SU-DHL-6 (cell line): ENCODE measurements around the gene FOXP4.

Experiments used
- H2AFZ ChIP-seq: fragments of 200-600 bp; sonication (generic); 2 replicates; pipeline ENCODE4 v1.6.1; 2014; ENCODE audit warnings: low read depth, mild to moderate bottlenecking, moderate library complexity, mixed read lengths, antibody characterized with exemption, low read length; ENCODE audit not compliant: severe bottlenecking
- H3F3A ChIP-seq: fragments of 200-600 bp; shearing (Covaris generic); 2 replicates; pipeline ENCODE4 v1.6.0; 2016; ENCODE audit warnings: antibody characterized with exemption, mild to moderate bottlenecking; ENCODE audit not compliant: insufficient read depth
- H3K27ac ChIP-seq: fragments of 200-600 bp; sonication (generic); 2 replicates; pipeline ENCODE4 v1.5.1; 2016; ENCODE audit warnings: low read depth, mild to moderate bottlenecking, low read length, moderate library complexity, mixed read lengths
- H3K27me3 ChIP-seq: fragments of 200-600 bp; sonication (generic), shearing (Covaris generic); 2 replicates; pipeline ENCODE4 v1.6.0; 2014; ENCODE audit warnings: mild to moderate bottlenecking, low read length
- H3K36me3 ChIP-seq: fragments of 200-600 bp; sonication (generic); 2 replicates; pipeline ENCODE4 v1.6.1; 2014; ENCODE audit warnings: mild to moderate bottlenecking, low read length, mixed read lengths
- H3K4me2 ChIP-seq: fragments of 300-600, 200-600 bp; shearing (Covaris generic), sonication (generic); 2 replicates; pipeline ENCODE4 v1.6.0; 2014; ENCODE audit warnings: low read length, low read depth, mild to moderate bottlenecking; ENCODE audit not compliant: poor library complexity, severe bottlenecking
- H3K4me3 ChIP-seq: fragments of 200-600 bp; sonication (generic); 2 replicates; pipeline ENCODE4 v1.5.1; 2014; ENCODE audit warnings: antibody characterized with exemption, low read length, mild to moderate bottlenecking, mixed read lengths; ENCODE audit not compliant: insufficient read depth, poor library complexity, severe bottlenecking
- H3K79me2 ChIP-seq: fragments of 200-600 bp; sonication (generic); 2 replicates; pipeline ENCODE4 v1.6.1; 2014; ENCODE audit warnings: mild to moderate bottlenecking, low read length, moderate library complexity; ENCODE audit not compliant: insufficient read depth
- H3K9ac ChIP-seq: fragments of 200-600 bp; sonication (generic); 2 replicates; pipeline ENCODE4 v1.7.0; 2014; ENCODE audit warnings: mild to moderate bottlenecking, low read length
- H3K9me2 ChIP-seq: fragments of 200-600 bp; sonication (generic); replicated peaks from 2 replicates; pipeline ENCODE4 v1.6.1; 2014; ENCODE audit warnings: low read length; ENCODE audit not compliant: insufficient read depth
- H3K9me3 ChIP-seq: fragments of 200-600 bp; sonication (generic); 2 replicates; pipeline ENCODE4 v1.6.1; 2014; ENCODE audit warnings: low read length, mixed read lengths; ENCODE audit not compliant: insufficient read depth
- H4K20me1 ChIP-seq: fragments of 200-600 bp; sonication (generic); 2 replicates; pipeline ENCODE4 v1.6.1; 2014; ENCODE audit warnings: low read depth, mild to moderate bottlenecking, antibody characterized with exemption, low read length, moderate library complexity, mixed read lengths
- EZH2phosphoT487 ChIP-seq: fragments of 200-600 bp; sonication (generic), shearing (Covaris generic); conservative IDR thresholded peaks from 2 replicates; pipeline ENCODE4 v1.6.1; 2018; ENCODE audit warnings: mild to moderate bottlenecking, antibody characterized with exemption, low read length, moderate library complexity, mixed read lengths
- TF ChIP-seq, protein P1 (sequence below): fragments of 200-600 bp; sonication (generic); IDR thresholded peaks from one replicate; pipeline ENCODE4 v1.5.1; 2017; ENCODE audit warnings: antibody characterized with exemption, mild to moderate bottlenecking, low read length, moderate library complexity; ENCODE audit not compliant: insufficient read depth, poor library complexity, severe bottlenecking

The FOXP4 gene

DNA sequence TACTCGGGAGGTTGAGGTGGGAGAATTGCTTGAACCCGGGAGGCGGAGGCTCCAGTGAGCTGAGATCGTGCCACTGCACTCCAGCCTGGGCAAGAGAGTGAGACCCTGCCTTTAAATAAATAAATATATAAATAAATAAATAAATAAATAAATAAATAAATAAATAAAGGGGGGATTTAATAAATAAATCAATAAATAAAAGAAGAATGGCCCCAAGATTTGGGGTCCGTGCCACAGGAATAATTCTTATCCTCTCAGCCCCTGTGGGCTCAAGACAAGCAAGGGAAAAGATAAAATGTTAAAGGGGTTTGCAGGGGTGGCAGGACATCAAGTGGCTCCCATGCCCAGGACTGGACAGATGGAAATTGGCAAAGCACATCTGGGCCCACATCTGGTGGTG lies 60.9 kb downstream of the FOXP4 start:
- no peak for TF ChIP-seq EZH2phosphoT487
- TF ChIP-seq, protein P1, sequence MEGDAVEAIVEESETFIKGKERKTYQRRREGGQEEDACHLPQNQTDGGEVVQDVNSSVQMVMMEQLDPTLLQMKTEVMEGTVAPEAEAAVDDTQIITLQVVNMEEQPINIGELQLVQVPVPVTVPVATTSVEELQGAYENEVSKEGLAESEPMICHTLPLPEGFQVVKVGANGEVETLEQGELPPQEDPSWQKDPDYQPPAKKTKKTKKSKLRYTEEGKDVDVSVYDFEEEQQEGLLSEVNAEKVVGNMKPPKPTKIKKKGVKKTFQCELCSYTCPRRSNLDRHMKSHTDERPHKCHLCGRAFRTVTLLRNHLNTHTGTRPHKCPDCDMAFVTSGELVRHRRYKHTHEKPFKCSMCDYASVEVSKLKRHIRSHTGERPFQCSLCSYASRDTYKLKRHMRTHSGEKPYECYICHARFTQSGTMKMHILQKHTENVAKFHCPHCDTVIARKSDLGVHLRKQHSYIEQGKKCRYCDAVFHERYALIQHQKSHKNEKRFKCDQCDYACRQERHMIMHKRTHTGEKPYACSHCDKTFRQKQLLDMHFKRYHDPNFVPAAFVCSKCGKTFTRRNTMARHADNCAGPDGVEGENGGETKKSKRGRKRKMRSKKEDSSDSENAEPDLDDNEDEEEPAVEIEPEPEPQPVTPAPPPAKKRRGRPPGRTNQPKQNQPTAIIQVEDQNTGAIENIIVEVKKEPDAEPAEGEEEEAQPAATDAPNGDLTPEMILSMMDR: no peak
- no peaks in the 10 kb centered on the region for H3F3A ChIP-seq
- H3K27me3 ChIP-seq: no peaks in the 10 kb centered on the region
- no peak overlapping the region for H3K4me2 ChIP-seq
- no peak overlapping the region for H3K4me3 ChIP-seq
- H3K36me3 ChIP-seq: no peaks in the 10 kb centered on the region
- no peaks in the 10 kb centered on the region for H3K9me3 ChIP-seq
- no peak overlapping the region for H3K9ac ChIP-seq
- H3K9me2 ChIP-seq: no peaks in the 10 kb centered on the region
- no peak overlapping the region for H2AFZ ChIP-seq
- no peaks in the 10 kb centered on the region for H4K20me1 ChIP-seq
- H3K27ac ChIP-seq: no peak overlapping the region
- H3K79me2 ChIP-seq: no peaks in the 10 kb centered on the region

DNA sequence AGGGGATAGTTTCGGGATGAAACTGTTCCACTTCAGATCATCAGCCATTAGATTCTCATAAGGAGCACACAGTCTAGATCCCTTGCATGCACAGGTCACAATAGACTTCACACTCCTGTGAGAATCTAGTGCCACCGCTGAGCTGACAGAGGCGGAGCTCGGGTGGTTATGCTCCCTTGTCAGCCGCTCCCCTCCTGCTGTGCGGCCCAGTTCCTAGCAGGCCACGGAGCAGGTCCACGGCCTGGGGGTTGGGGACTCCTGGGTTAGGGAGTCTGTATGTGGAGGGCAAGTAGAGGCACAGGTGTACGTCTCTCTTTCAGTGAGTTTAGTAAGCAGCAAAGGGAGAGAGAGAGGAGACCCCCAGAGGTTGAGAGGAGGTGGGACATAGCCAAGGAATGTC lies 61.6 kb downstream of the FOXP4 start:
- no peak overlapping the region for H3K27ac ChIP-seq
- no peak overlapping the region for H3K9ac ChIP-seq
- H2AFZ ChIP-seq: no peak overlapping the region
- no peak overlapping the region for H3K4me3 ChIP-seq
- no peaks in the 10 kb centered on the region for H3K27me3 ChIP-seq
- no peaks in the 10 kb centered on the region for H3K9me2 ChIP-seq
- H3K36me3 ChIP-seq: no peaks in the 10 kb centered on the region
- H4K20me1 ChIP-seq: no peaks in the 10 kb centered on the region
- no peaks in the 10 kb centered on the region for H3F3A ChIP-seq
- TF ChIP-seq EZH2phosphoT487: no peak
- TF ChIP-seq, protein P1: no peak
- H3K4me2 ChIP-seq: no peak overlapping the region
- no peaks in the 10 kb centered on the region for H3K79me2 ChIP-seq
- no peaks in the 10 kb centered on the region for H3K9me3 ChIP-seq

DNA sequence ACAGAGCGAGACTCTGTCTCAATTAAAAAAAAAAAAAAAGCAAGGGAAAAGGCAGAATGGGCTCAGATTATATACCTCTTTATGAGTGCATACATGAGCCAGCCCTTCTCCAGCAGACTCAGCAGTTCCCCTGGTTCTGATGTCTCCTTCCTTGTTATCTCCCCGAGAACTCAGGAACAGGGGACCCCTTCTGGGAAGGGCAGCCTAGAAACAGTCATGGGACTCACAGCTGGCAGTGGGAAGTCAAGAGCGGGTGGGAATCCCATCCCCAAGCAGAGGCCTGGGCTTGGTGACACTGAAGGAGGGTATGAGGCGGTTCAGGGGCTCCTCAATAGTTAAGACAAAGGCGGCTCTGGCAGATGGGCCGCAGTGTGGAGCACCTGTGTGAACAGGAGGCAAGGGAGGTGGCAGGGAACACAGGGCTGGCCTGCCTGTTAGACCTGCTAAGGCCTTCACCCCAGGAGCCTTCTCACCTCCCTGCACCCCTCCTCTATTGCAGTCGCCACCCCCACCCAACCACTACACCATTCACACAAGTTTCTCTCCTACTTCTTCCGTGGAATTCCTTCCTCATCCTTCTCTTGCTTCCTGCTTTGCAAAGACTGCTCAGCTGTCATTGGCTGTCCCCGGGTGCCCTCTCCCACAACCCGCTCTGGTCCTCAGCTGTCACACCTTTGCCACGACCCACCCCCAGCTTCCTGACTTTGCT lies 62.4 kb downstream of the FOXP4 start:
- no peaks in the 10 kb centered on the region for H3K9me2 ChIP-seq
- H3K9me3 ChIP-seq: no peaks in the 10 kb centered on the region

More for the DNA sequence above, 62.4 kb downstream of the FOXP4 start:
- H3K9ac ChIP-seq: no peak overlapping the region
- H3K27ac ChIP-seq: no peak overlapping the region
- H4K20me1 ChIP-seq: no peaks in the 10 kb centered on the region
- no peaks in the 10 kb centered on the region for H3K27me3 ChIP-seq
- no peaks in the 10 kb centered on the region for H3K36me3 ChIP-seq
- H3K79me2 ChIP-seq: no peaks in the 10 kb centered on the region
- no peak overlapping the region for H3K4me2 ChIP-seq
- no peak overlapping the region for H3K4me3 ChIP-seq
- no peak overlapping the region for H2AFZ ChIP-seq
- H3F3A ChIP-seq: no peaks in the 10 kb centered on the region
- TF ChIP-seq EZH2phosphoT487: no peak
- TF ChIP-seq, protein P1: no peak
